Airway epithelial cell (primary cell): ENCODE measurements around the gene PUS7. TPM values are rescaled to one million over a fixed set of nuclear protein-coding genes. Genes with fewer than 3 reads are reported as not detected.

ENCODE experiments used
- total RNA-seq: library from RNA; depleted of rRNA; stranded (reverse); fragments of >200 nt; gene quantifications from 2 replicates; pipeline ENCODE4 v1.2.3, GENCODE V29; 2015

PUS7 gene, protein sequence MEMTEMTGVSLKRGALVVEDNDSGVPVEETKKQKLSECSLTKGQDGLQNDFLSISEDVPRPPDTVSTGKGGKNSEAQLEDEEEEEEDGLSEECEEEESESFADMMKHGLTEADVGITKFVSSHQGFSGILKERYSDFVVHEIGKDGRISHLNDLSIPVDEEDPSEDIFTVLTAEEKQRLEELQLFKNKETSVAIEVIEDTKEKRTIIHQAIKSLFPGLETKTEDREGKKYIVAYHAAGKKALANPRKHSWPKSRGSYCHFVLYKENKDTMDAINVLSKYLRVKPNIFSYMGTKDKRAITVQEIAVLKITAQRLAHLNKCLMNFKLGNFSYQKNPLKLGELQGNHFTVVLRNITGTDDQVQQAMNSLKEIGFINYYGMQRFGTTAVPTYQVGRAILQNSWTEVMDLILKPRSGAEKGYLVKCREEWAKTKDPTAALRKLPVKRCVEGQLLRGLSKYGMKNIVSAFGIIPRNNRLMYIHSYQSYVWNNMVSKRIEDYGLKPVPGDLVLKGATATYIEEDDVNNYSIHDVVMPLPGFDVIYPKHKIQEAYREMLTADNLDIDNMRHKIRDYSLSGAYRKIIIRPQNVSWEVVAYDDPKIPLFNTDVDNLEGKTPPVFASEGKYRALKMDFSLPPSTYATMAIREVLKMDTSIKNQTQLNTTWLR
- total RNA-seq: 14.8 and 19.9 TPM in 2 replicates

GRCh38 chr7:105521717-105522463, at the start of gene PUS7:
Gene PUS7, minus strand, starts transcription at chr7:105522271. Its CDS starts 13,759 bp downstream, at chr7:105508512.

GRCh38 chr7:105531792-105532671, 10.0 kb upstream of the PUS7 start, which contains the start of gene RINT1:
Gene RINT1, plus strand, starts transcription at chr7:105532201. Its CDS starts 115 bp downstream, at chr7:105532316.

Other genes with a start within 250 kb of the PUS7 start
- gene SRPK2, start 133.3 kb downstream of the PUS7 start, total RNA-seq: 38.0 and 42.8 TPM in 2 replicates
- gene RINT1, start 9.9 kb upstream of the PUS7 start, total RNA-seq: 13.0 and 15.6 TPM in 2 replicates
- gene EFCAB10, start 59.2 kb upstream of the PUS7 start, total RNA-seq: 0.35 TPM in 1 of 2 replicates, not detected in the other